GM23338 (cell line): ENCODE data around the gene DOK1. TPM values are rescaled to one million over a fixed set of nuclear protein-coding genes. Genes with fewer than 3 reads are reported as not detected.

Experiments used
- ATAC-seq: fragments of 200-7000 bp; cut with Tn5 transposase; 3 replicates; pipeline ENCODE4 v1.9.1; 2020
- DNase-seq: peaks from one replicate; pipeline ENCODE4 v3.0.0-alpha.2; 2015; ENCODE audit warnings: low spot score
- H2AFZ ChIP-seq: fragments of 200-600 bp; sonication (generic); 2 replicates; pipeline ENCODE4 v1.8.0; 2016; ENCODE audit warnings: antibody characterized with exemption, mild to moderate bottlenecking, moderate library complexity
- H3F3A ChIP-seq: fragments of 200-600 bp; sonication (generic); replicated peaks from 2 replicates; pipeline ENCODE4 v1.8.0; 2017; ENCODE audit warnings: antibody characterized with exemption, mixed run types, low read depth
- H3K27ac ChIP-seq: fragments of 200-600 bp; sonication (generic); 2 replicates; pipeline ENCODE4 v1.6.1; 2016; ENCODE audit warnings: low read depth
- H3K27me3 ChIP-seq: fragments of 200-600 bp; sonication (generic); 2 replicates; pipeline ENCODE4 v1.8.0; 2016; ENCODE audit warnings: mild to moderate bottlenecking, mixed run types, moderate library complexity; ENCODE audit not compliant: insufficient read depth
- H3K36me3 ChIP-seq: fragments of 200-600 bp; sonication (generic); 2 replicates; pipeline ENCODE4 v1.8.0; 2016; ENCODE audit warnings: mild to moderate bottlenecking; ENCODE audit not compliant: insufficient read depth
- H3K4me1 ChIP-seq: fragments of 200-600 bp; sonication (generic); 2 replicates; pipeline ENCODE4 v1.8.0; 2016; ENCODE audit warnings: mild to moderate bottlenecking, moderate library complexity; ENCODE audit not compliant: insufficient read depth
- H3K4me2 ChIP-seq: fragments of 200-600 bp; sonication (generic); 2 replicates; pipeline ENCODE4 v1.7.1; 2017; ENCODE audit warnings: mixed run types
- H3K4me3 ChIP-seq: fragments of 200-600 bp; sonication (generic); 2 replicates; pipeline ENCODE4 v1.6.1; 2016; ENCODE audit warnings: mixed run types
- H3K79me2 ChIP-seq: fragments of 200-600 bp; sonication (generic); replicated peaks from 2 replicates; pipeline ENCODE4 v1.8.0; 2017; ENCODE audit warnings: mild to moderate bottlenecking; ENCODE audit not compliant: insufficient read depth
- H3K9me2 ChIP-seq: fragments of 200-600 bp; sonication (generic); 2 replicates; pipeline ENCODE4 v1.8.0; 2017; ENCODE audit not compliant: insufficient read depth
- H4K20me1 ChIP-seq: fragments of 200-600 bp; sonication (generic); replicated peaks from 2 replicates; pipeline ENCODE4 v1.8.0; 2017; ENCODE audit warnings: mild to moderate bottlenecking; ENCODE audit not compliant: insufficient read depth
- H3K27ac Mint-ChIP-seq: 2 replicates; pipeline ENCODE4 v1.8.0; 2020; ENCODE audit warnings: inconsistent platforms, mild to moderate bottlenecking, moderate library complexity, mixed read lengths
- H3K27me3 Mint-ChIP-seq: 3 replicates; pipeline ENCODE4 v1.8.0; 2022; ENCODE audit warnings: low read depth, mild to moderate bottlenecking, moderate library complexity, mixed read lengths, inconsistent platforms; ENCODE audit not compliant: insufficient read depth, poor library complexity
- H3K36me3 Mint-ChIP-seq: 3 replicates; pipeline ENCODE4 v1.8.0; 2021; ENCODE audit warnings: low read depth, mild to moderate bottlenecking, inconsistent platforms, moderate library complexity, mixed read lengths
- H3K4me1 Mint-ChIP-seq: 3 replicates; pipeline ENCODE4 v1.8.0; 2020; ENCODE audit warnings: mild to moderate bottlenecking, inconsistent platforms, mixed read lengths
- H3K4me3 Mint-ChIP-seq: 3 replicates; pipeline ENCODE4 v1.8.0; 2021; ENCODE audit warnings: moderate library complexity, mild to moderate bottlenecking, inconsistent platforms, mixed read lengths
- H3K9me3 Mint-ChIP-seq: 3 replicates; pipeline ENCODE4 v1.8.0; 2020; ENCODE audit warnings: moderate library complexity, mild to moderate bottlenecking, inconsistent platforms, mixed read lengths
- CREB1 ChIP-seq: fragments of 250-450 bp; sonication (Bioruptor Pico); IDR thresholded peaks from 2 replicates; pipeline ENCODE4 v1.5.0; 2020; ENCODE audit warnings: low read depth, mild to moderate bottlenecking, moderate library complexity
- CTCF ChIP-seq, 2 experiments: fragments of 200-600 bp in 1 of 2; sonication (generic) in 1 of 2; conservative IDR thresholded peaks; 2 replicates each; pipeline versions ENCODE4 v1.5.1 to v1.6.1; 2016 to 2017; ENCODE audit warnings: antibody characterized with exemption in 2 of 2, low read depth in 2 of 2, mild to moderate bottlenecking in 2 of 2, moderate library complexity in 1 of 2
- ETS1 ChIP-seq: IDR thresholded peaks from 2 replicates; pipeline ENCODE4 v1.6.1; 2016; ENCODE audit warnings: antibody characterized with exemption
- EZH2 ChIP-seq: fragments of 200-600 bp; sonication (generic); IDR thresholded peaks from one replicate; pipeline ENCODE4 v1.8.0; 2017; ENCODE audit warnings: antibody characterized with exemption, mild to moderate bottlenecking, low read depth; ENCODE audit not compliant: unreplicated experiment
- EZH2phosphoT487 ChIP-seq: fragments of 200-600 bp; sonication (generic); IDR thresholded peaks from one replicate; pipeline ENCODE4 v1.8.1; 2018; ENCODE audit warnings: antibody characterized with exemption; ENCODE audit not compliant: unreplicated experiment
- JUNB ChIP-seq: IDR thresholded peaks from one replicate; pipeline ENCODE4 v1.6.1; 2016; ENCODE audit warnings: antibody characterized with exemption; ENCODE audit not compliant: unreplicated experiment
- NANOG ChIP-seq: IDR thresholded peaks from 2 replicates; pipeline ENCODE4 v1.6.1; 2016; ENCODE audit warnings: antibody characterized with exemption, borderline replicate concordance
- POLR2AphosphoS5 ChIP-seq: IDR thresholded peaks from 2 replicates; pipeline ENCODE4 v1.6.1; 2016; ENCODE audit warnings: antibody characterized with exemption, low read depth
- REST ChIP-seq: IDR thresholded peaks from one replicate; pipeline ENCODE4 v1.6.1; 2018; ENCODE audit warnings: antibody characterized with exemption; ENCODE audit not compliant: unreplicated experiment
- STAT1 ChIP-seq: IDR thresholded peaks from one replicate; pipeline ENCODE4 v1.6.1; 2016; ENCODE audit warnings: antibody characterized with exemption; ENCODE audit not compliant: unreplicated experiment
- ZNF114 ChIP-seq: fragments of 250-450 bp; sonication (Bioruptor Pico); IDR thresholded peaks from 2 replicates; pipeline ENCODE4 v1.5.0; 2020; ENCODE audit warnings: mild to moderate bottlenecking, moderate library complexity
- ZNF331 ChIP-seq: fragments of 250-450 bp; sonication (Bioruptor Pico); IDR thresholded peaks from 2 replicates; pipeline ENCODE4 v1.5.0; 2020; ENCODE audit warnings: low read depth, mild to moderate bottlenecking, moderate library complexity
- ZNF462 ChIP-seq: fragments of 250-450 bp; sonication (Bioruptor Pico); IDR thresholded peaks from 2 replicates; pipeline ENCODE4 v1.5.0; 2020; ENCODE audit warnings: mild to moderate bottlenecking, moderate library complexity
- polyA plus RNA-seq: library from polyadenylated mRNA; unstranded; fragments of >200 nt; fragmentation: Nextera tagmentation; extraction: Ambion mirVana; gene quantifications from 2 replicates; pipeline ENCODE4 v1.2.1, GENCODE V29; 2016
- total RNA-seq: library from RNA; depleted of rRNA; stranded (reverse); fragments of >200 nt; shearing (Covaris generic); gene quantifications from 2 replicates; pipeline ENCODE4 v1.2.3, GENCODE V29; 2014

DOK1 gene
- total and polyA plus RNA-seq, 2 experiments from 2014 or later = 3.9 to 15.5 TPM

- H3K36me3 ChIP-seq = no peaks in the 10 kb centered on the region
- no peak overlapping the region for H3K27ac ChIP-seq
- 0 out of 2 replicates have a peak, but pooled peaks cover 6% of the 10 kb centered on the region for H4K20me1 ChIP-seq
- no peak for TF ChIP-seq ZNF331 (CRISPR knock-in tag)
- TF ChIP-seq ZNF114 (CRISPR knock-in tag) = no peak
- no peak for TF ChIP-seq ETS1
- no peak for TF ChIP-seq NANOG
- TF ChIP-seq CTCF (conservative IDR thresholded peaks at IDR 0.05; ENCODE audit: low read depth in 2 of 2) = no peak
- TF ChIP-seq EZH2 = no peak
- no peak for TF ChIP-seq STAT1
- no peak for TF ChIP-seq ZNF462 (CRISPR knock-in tag)
- no peak for TF ChIP-seq REST
- no peak for TF ChIP-seq JUNB
- no peak for TF ChIP-seq EZH2phosphoT487
- TF ChIP-seq POLR2AphosphoS5 = no peak
- TF ChIP-seq CREB1 = no peak
- Mint-ChIP-seq H3K4me3 (no peak overlapping the region), H3K27me3 (no peaks in the 10 kb centered on the region), H3K4me1 (no peaks in the 10 kb centered on the region), H3K9me3 (no peaks in the 10 kb centered on the region), H3K36me3 (no peaks in the 10 kb centered on the region), H3K27ac (no peak overlapping the region)
- no peaks in the 10 kb centered on the region for H3F3A ChIP-seq
- no peaks in the 10 kb centered on the region; the same call in 1 of the 2 replicates for H3K27me3 ChIP-seq
- H3K4me1 ChIP-seq = no peaks in the 10 kb centered on the region
- no peak overlapping the region for H2AFZ ChIP-seq
- no peak overlapping the region for H3K4me2 ChIP-seq
- ATAC-seq = no peak
- no peak overlapping the region for H3K4me3 ChIP-seq
- no peaks in the 10 kb centered on the region for H3K79me2 ChIP-seq
- DNase-seq = no peak
- H3K9me2 ChIP-seq = no peaks in the 10 kb centered on the region
Measured at GRCh38 chr2:74596584-74596983, 42.1 kb downstream of the DOK1 start.
